HepG2 (cell line): ENCODE data around the gene TEX19. TPM values are rescaled to one million over a fixed set of nuclear protein-coding genes. Genes with fewer than 3 reads are reported as not detected.
A peak's percentile ranks its signal among the peaks of the same experiment; 100 is the strongest.

Experiments used
- ATAC-seq: fragments of 200-7000 bp; cut with Tn5 transposase; 3 replicates; pipeline ENCODE4 v1.9.1; 2020; ENCODE audit warnings: mild to moderate bottlenecking, moderate library complexity
- BruUV-seq: library from RNA; stranded (reverse); fragments of 400-500 nt; replicated peaks from 2 replicates; lab custom pipeline; 2021; lab: Mats Ljungman, UMichigan
- CTCF ChIA-PET: fragments of 300-600 bp; formaldehyde crosslinking; extraction: SDS; loops from one replicate; lab custom pipeline; 2021; ENCODE audit warnings: low total read pairs, inconsistent platforms, low intra/inter-chr PET ratio; lab: Yijun Ruan, JAX
- POLR2A ChIA-PET: fragments of 350-600 bp; sonication (Branson Sonifier 250); formaldehyde crosslinking; loops from one replicate; lab custom pipeline; 2020; ENCODE audit warnings: antibody characterized with exemption, inconsistent platforms; lab: Yijun Ruan, JAX
- DNase-seq: peaks from one replicate; pipeline ENCODE4 v3.0.0-alpha.2; 2015; ENCODE audit warnings: low spot score
- FAIRE-seq: peaks from 3 replicates; lab custom pipeline; 2011; peaks lifted over from hg19 to GRCh38; lab: Jason Lieb, UNC
- H2AFZ ChIP-seq: one replicate; pipeline ENCODE4 v1.6.1; 2011; ENCODE audit warnings: low read length, inconsistent platforms
- H3K27ac ChIP-seq: fragments of 300-600 bp; 3 replicates; pipeline ENCODE4 v1.8.0; 2011; ENCODE audit warnings: mixed run types, mild to moderate bottlenecking, mixed read lengths, low read length, inconsistent platforms; ENCODE audit not compliant: insufficient read depth; ENCODE audit errors: extremely low read length
- H3K27me3 ChIP-seq, 2 experiments: fragments of 200-600 bp in 1 of 2; 2 replicates in 1 of 2; 3 replicates in 1 of 2; pipeline versions ENCODE4 v1.6.0 to v1.8.0; 2011; ENCODE audit warnings: low read length in 2 of 2, mild to moderate bottlenecking in 2 of 2, moderate library complexity in 2 of 2, inconsistent platforms in 1 of 2; ENCODE audit not compliant: insufficient read depth in 2 of 2, control insufficient read depth in 1 of 2
- H3K36me3 ChIP-seq, 2 experiments: fragments of 200-600 bp in 1 of 2; replicated peaks in 1 of 2; 2 replicates in 1 of 2; 3 replicates in 1 of 2; pipeline versions ENCODE4 v1.5.1 to v1.8.0; 2011; ENCODE audit warnings: low read length in 2 of 2, inconsistent platforms in 1 of 2; ENCODE audit not compliant: insufficient read depth in 2 of 2, control insufficient read depth in 1 of 2
- H3K4me1 ChIP-seq: 2 replicates; pipeline ENCODE4 v1.5.1; 2012; ENCODE audit warnings: low read length, inconsistent platforms; ENCODE audit not compliant: insufficient read depth
- H3K4me2 ChIP-seq: 2 replicates; pipeline ENCODE4 v1.6.0; 2011; ENCODE audit warnings: low read depth, low read length, inconsistent platforms
- H3K4me3 ChIP-seq, 3 experiments: fragments of 200-600 bp in 1 of 3; sonication (generic), shearing (Covaris generic) in 1 of 3; replicated peaks in 1 of 3; 2 replicates each; pipeline ENCODE4 v1.5.1; 2011 to 2016; ENCODE audit warnings: low read length in 3 of 3, inconsistent platforms in 2 of 3, low read depth in 2 of 3, mild to moderate bottlenecking in 2 of 3, control low read depth in 1 of 3, mixed read lengths in 1 of 3; ENCODE audit not compliant: insufficient read depth in 1 of 3
- H3K79me2 ChIP-seq: one replicate; pipeline ENCODE4 v1.6.1; 2011; ENCODE audit warnings: low read length, inconsistent platforms; ENCODE audit not compliant: insufficient read depth
- H3K9ac ChIP-seq: 2 replicates; pipeline ENCODE4 v1.6.0; 2011; ENCODE audit warnings: mild to moderate bottlenecking, low read depth, low read length, inconsistent platforms; ENCODE audit not compliant: insufficient read depth
- H3K9me3 ChIP-seq: 2 replicates; pipeline ENCODE4 v1.5.1; 2012; ENCODE audit warnings: mild to moderate bottlenecking, low read length
- H4K20me1 ChIP-seq: 2 replicates; pipeline ENCODE4 v1.6.0; 2011; ENCODE audit warnings: inconsistent platforms, mild to moderate bottlenecking, low read length, moderate library complexity; ENCODE audit not compliant: insufficient read depth
- BRD4 ChIP-seq: sonication (generic); formaldehyde crosslinking; IDR thresholded peaks from 2 replicates; pipeline ENCODE4 v1.4.0; 2020; ENCODE audit warnings: missing genetic modification reagents
- FOXA1 ChIP-seq, 2 experiments: fragments of 450-650 bp in 1 of 2; sonication (generic) in 1 of 2; formaldehyde crosslinking in 1 of 2; IDR thresholded peaks; 2 replicates each; pipeline versions ENCODE4 v1.4.0 to v1.6.1; 2016 to 2020; ENCODE audit warnings: missing genetic modification reagents in 1 of 2
- HNRNPL ChIP-seq: fragments of 200-400 bp; formaldehyde crosslinking; IDR thresholded peaks from 2 replicates; pipeline ENCODE4 v1.6.1; 2017; ENCODE audit warnings: mild to moderate bottlenecking, low read depth, low read length
- MYPOP ChIP-seq: sonication (generic); formaldehyde crosslinking; IDR thresholded peaks from 2 replicates; pipeline ENCODE4 v1.8.1; 2023; ENCODE audit warnings: mild to moderate bottlenecking, moderate library complexity, missing genetic modification reagents
- NFKB2 ChIP-seq: sonication (generic); formaldehyde crosslinking; IDR thresholded peaks from 2 replicates; pipeline ENCODE4 v1.4.0; 2020; ENCODE audit warnings: missing genetic modification reagents, borderline replicate concordance
- PRDM15 ChIP-seq: sonication (generic); formaldehyde crosslinking; IDR thresholded peaks from 2 replicates; pipeline ENCODE4 v1.4.0; 2020; ENCODE audit warnings: missing genetic modification reagents
- RBM39 ChIP-seq: fragments of 200-400 bp; formaldehyde crosslinking; IDR thresholded peaks from one replicate; pipeline ENCODE4 v1.6.1; 2018; ENCODE audit warnings: antibody characterized with exemption, mild to moderate bottlenecking, low read depth, low read length; ENCODE audit not compliant: poor library complexity, severe bottlenecking
- SAP130 ChIP-seq: IDR thresholded peaks from 2 replicates; pipeline ENCODE4 v1.6.1; 2016; ENCODE audit warnings: low read depth
- SMAD9 ChIP-seq: sonication (generic); formaldehyde crosslinking; IDR thresholded peaks from 2 replicates; pipeline ENCODE4 v1.5.1; 2020; ENCODE audit warnings: mild to moderate bottlenecking, missing genetic modification reagents
- THAP11 ChIP-seq: IDR thresholded peaks from 2 replicates; pipeline ENCODE4 v1.6.1; 2016; ENCODE audit warnings: missing biosample characterization, missing genetic modification reagents
- ZNF704 ChIP-seq: sonication (generic); formaldehyde crosslinking; IDR thresholded peaks from 2 replicates; pipeline ENCODE4 v1.8.1; 2023; ENCODE audit warnings: mild to moderate bottlenecking, inconsistent platforms, moderate library complexity, missing genetic modification reagents, borderline replicate concordance
- ZNF883 ChIP-seq: sonication (generic); formaldehyde crosslinking; IDR thresholded peaks from 2 replicates; pipeline ENCODE4 v1.5.1; 2020; ENCODE audit warnings: mild to moderate bottlenecking, missing genetic modification reagents; ENCODE audit errors: not compliant biosample characterization
- ZUFSP ChIP-seq: sonication (generic); formaldehyde crosslinking; IDR thresholded peaks from 2 replicates; pipeline ENCODE4 v1.9.0; 2021; ENCODE audit warnings: missing genetic modification reagents, mild to moderate bottlenecking, borderline replicate concordance
- WGBS: methylation state at CpG from one replicate; pipeline ENCODE4 v1.1.6; 2017; ENCODE audit warnings: low lambda C conversion rate; 5-methylcytosine and 5-hydroxymethylcytosine counted together
- in situ Hi-C: cut with HindIII; loops from 2 replicates; pipeline ENCODE4 v1.10.0; 2017; ENCODE audit warnings: low pct_unique_long_range_greater_than_20kb; ENCODE audit not compliant: extremely low pct_ligation_motif_present
- intact Hi-C: fragments of 100-400 bp; cut with micrococcal nuclease; formaldehyde crosslinking; loops from one replicate; pipeline ENCODE4 v1.10.0; 2022; ENCODE audit not compliant: unreplicated experiment
- polyA plus RNA-seq, 8 experiments: library from polyadenylated mRNA; depleted of rRNA in 3 of 8; stranded (reverse) in 7 of 8; unstranded in 1 of 8; fragments of >200 nt; fragmentation: Illumina TruSeq in 4 of 8; extraction: Trizol in 4 of 8; gene quantifications; 2 replicates each; pipeline versions ENCODE4 v1.2.1 to v1.2.3, GENCODE V29; 2011 to 2016; ENCODE audit warnings: low read depth in 4 of 8, missing spikeins in 1 of 8, mixed read lengths in 1 of 8; ENCODE audit not compliant: insufficient read depth in 1 of 8
- total RNA-seq, 5 experiments: library from RNA; depleted of rRNA; stranded (reverse); fragments of >200 nt; fragmentation: Illumina TruSeq; extraction: Trizol; gene quantifications; 2 replicates each; pipeline ENCODE4 v1.2.3, GENCODE V29; 2016; ENCODE audit warnings: low read depth in 1 of 5

Gene TEX19
- total and polyA plus RNA-seq, 2 of the 13 experiments (the other 11 are each of a cell fraction or from before 2014, with no cell fraction given): 1.3 to 6.0 TPM

- TF ChIP-seq MYPOP (CRISPR knock-in tag) (no peak), NFKB2 (CRISPR knock-in tag) (no peak)
- TF ChIP-seq, all 625 proteins: peak for 11
These were observed 15.5 kb upstream of the TEX19 start (continued) for GRCh38 chr17:82343560-82343959.

GRCh38 chr17:82344175-82344907 is 14.7 kb upstream of the TEX19 start:
- BruUV-seq: no TSS peak
- H3K9me3 ChIP-seq: no peaks in the 10 kb centered on the region
- FAIRE-seq: no peak
- H3K4me2 ChIP-seq: peak overlapping the region; percentile 75
- 79% methylated on average over 23 of the region's 24 CpGs for WGBS
- H2AFZ ChIP-seq: no peak overlapping the region
- no peak; the same call in 2 of the 3 replicates for ATAC-seq
- H3K4me3 ChIP-seq: peak overlapping the region; percentile 13 to 59 (median 52); a peak in 4 of 6 replicates
- intact Hi-C loops: no loop called here
- H3K27me3 ChIP-seq: no peaks in the 10 kb centered on the region
- in situ Hi-C loops: no loop called here
- H3K79me2 ChIP-seq: peaks cover 17% of the 10 kb centered on the region
- H3K4me1 ChIP-seq: peaks cover 77% of the 10 kb centered on the region
- ChIA-PET CTCF (no interaction called here), POLR2A (interaction anchor here (0.7 to 12.3 kb wide), 12 partner anchors 8 to 175 kb away, joined by 3 to 227 read pairs (median 10); partner anchors contain the start of genes CD7 and SECTM1)
- no peak for DNase-seq
- peak overlapping the region; percentile 66 for H3K9ac ChIP-seq
- H4K20me1 ChIP-seq: no peaks in the 10 kb centered on the region
- peak overlapping the region; percentile 83 for H3K27ac ChIP-seq
- H3K36me3 ChIP-seq: no peaks in the 10 kb centered on the region
- TF ChIP-seq ZNF883 (CRISPR knock-in tag) (peak; percentile 71), THAP11 (CRISPR knock-in tag) (0 out of 2 replicates have a peak, but pooled peaks have one; percentile 1), RBM39 (peak; percentile 44), PRDM15 (CRISPR knock-in tag) (no peak), BRD4 (CRISPR knock-in tag) (0 out of 2 replicates have a peak, but pooled peaks have one; percentile 47), ZUFSP (CRISPR knock-in tag) (no peak), ZNF704 (CRISPR knock-in tag) (0 out of 2 replicates have a peak, but pooled peaks have one; percentile 50), SMAD9 (CRISPR knock-in tag) (no peak), FOXA1 (IDR thresholded peaks at IDR 0.05) (no peak), FOXA1 (CRISPR knock-in tag; IDR thresholded peaks at IDR 0.05) (peak; percentile 62), HNRNPL (0 out of 2 replicates have a peak, but pooled peaks have one; percentile 57), SAP130 (CRISPR knock-in tag) (0 out of 2 replicates have a peak, but pooled peaks have one; percentile 13)
